Bronchial epithelial cell (primary cell): ENCODE measurements around the gene UBE3C. TPM values are rescaled to one million over a fixed set of nuclear protein-coding genes. Genes with fewer than 3 reads are reported as not detected.

ENCODE experiments used
- DNase-seq: peaks from one replicate; pipeline ENCODE4 v3.0.0-alpha.2; 2010; ENCODE audit warnings: low read depth
- FAIRE-seq: peaks from 2 replicates; lab custom pipeline; 2011; peaks lifted over from hg19 to GRCh38; lab: Jason Lieb, UNC
- H3K27me3 ChIP-seq: 2 replicates; pipeline ENCODE4 v1.5.1; 2011; ENCODE audit warnings: low read length; ENCODE audit not compliant: control insufficient read depth, insufficient read depth
- H3K36me3 ChIP-seq: 2 replicates; pipeline ENCODE4 v1.5.1; 2011; ENCODE audit warnings: low read length; ENCODE audit not compliant: control insufficient read depth, insufficient read depth
- H3K4me3 ChIP-seq: 2 replicates; pipeline ENCODE4 v1.5.1; 2011; ENCODE audit warnings: mild to moderate bottlenecking, low read depth, low read length, control low read depth
- total RNA-seq: library from RNA; depleted of rRNA; stranded (reverse); fragments of >200 nt; gene quantifications from 2 replicates; pipeline ENCODE4 v1.2.1, GENCODE V29; 2014
- TF ChIP-seq, protein P1 (sequence below): IDR thresholded peaks from 2 replicates; pipeline ENCODE4 v1.5.1; 2011; ENCODE audit warnings: mild to moderate bottlenecking, moderate library complexity, low read length, control low read depth, inconsistent platforms; ENCODE audit not compliant: insufficient read depth, severe bottlenecking

UBE3C gene
- total RNA-seq, 1 donor from 2014 or later, result 89.5 TPM

DNA sequence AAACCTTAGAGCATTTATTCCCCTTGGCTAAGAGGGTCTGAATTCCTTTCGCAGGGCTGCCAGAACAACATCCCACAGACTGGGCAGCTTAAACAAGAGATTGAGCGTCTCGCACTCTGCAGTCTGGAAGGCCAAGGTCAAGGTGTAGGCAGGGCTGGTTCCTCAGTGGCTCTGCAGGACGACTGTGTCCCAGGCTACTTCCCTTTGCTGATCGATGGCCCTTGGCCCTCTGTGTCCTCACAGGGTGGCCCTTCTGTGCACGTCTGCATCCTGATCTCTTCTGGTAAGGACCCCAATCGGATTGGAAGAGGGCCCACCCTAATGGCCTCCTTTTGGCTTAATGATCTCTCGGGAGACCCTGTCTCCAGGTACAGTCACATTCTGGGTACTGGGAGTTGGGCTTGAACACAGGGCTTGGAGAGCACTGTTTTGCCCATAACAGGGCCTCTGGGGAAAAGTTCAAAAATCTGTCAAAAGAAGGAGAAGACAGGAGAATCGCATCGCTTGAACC is 162.9 kb downstream of the UBE3C start:
- DNase-seq (no peak), FAIRE-seq (no peak)
- H3K4me3 ChIP-seq, result no peak overlapping the region
- TF ChIP-seq, protein P1, sequence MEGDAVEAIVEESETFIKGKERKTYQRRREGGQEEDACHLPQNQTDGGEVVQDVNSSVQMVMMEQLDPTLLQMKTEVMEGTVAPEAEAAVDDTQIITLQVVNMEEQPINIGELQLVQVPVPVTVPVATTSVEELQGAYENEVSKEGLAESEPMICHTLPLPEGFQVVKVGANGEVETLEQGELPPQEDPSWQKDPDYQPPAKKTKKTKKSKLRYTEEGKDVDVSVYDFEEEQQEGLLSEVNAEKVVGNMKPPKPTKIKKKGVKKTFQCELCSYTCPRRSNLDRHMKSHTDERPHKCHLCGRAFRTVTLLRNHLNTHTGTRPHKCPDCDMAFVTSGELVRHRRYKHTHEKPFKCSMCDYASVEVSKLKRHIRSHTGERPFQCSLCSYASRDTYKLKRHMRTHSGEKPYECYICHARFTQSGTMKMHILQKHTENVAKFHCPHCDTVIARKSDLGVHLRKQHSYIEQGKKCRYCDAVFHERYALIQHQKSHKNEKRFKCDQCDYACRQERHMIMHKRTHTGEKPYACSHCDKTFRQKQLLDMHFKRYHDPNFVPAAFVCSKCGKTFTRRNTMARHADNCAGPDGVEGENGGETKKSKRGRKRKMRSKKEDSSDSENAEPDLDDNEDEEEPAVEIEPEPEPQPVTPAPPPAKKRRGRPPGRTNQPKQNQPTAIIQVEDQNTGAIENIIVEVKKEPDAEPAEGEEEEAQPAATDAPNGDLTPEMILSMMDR, result no peak
- H3K27me3 ChIP-seq, result no peaks in the 10 kb centered on the region
- no peaks in the 10 kb centered on the region for H3K36me3 ChIP-seq

DNA sequence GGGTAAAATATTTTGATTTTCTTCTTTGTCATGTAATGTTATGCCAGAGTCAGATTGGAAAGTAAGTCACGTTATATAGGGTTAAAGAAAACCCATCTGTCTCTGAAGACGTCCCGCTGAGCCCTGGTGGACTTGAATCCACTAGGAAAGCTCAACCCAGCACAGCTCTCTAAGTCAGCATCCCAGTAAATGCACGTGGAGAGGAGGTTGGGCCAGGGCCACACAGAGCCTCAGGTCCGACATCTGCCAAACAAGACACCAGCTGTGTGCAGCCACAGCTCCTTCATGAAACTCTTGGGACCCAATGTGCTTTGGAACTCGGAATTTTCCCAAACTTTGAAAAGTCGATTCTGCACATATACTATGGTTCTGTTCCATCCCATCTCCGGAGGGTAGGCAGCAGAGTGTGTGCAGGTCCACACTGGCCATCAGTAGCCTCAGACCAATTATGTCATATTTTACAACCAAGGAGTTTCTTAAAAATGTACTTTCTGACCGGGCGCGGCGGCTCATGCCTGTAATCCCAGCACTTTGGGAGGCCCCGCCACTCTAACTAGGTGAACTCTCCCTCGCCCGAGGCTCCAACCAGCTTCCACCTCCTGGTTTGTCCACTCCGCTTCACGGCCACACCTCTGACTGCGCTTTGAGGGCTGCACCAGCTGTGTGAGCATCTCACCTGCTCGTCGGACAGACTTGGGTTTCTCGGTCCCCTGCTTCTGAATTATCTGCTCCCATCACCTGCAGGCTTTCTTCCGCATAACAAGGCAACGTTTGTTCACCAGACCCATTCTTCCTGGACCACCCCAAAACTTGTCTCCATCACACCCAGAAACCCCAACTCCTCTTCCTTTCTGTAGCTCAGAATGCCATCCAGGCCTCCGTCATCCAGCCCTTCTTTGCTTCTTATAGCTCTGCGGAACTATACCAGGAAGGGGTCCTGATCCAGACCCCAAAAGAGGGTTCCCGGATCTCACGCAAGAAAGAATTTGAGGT is 168.4 kb downstream of the UBE3C start:
- no peaks in the 10 kb centered on the region for H3K36me3 ChIP-seq
- no peak overlapping the region for H3K4me3 ChIP-seq
- no peak for FAIRE-seq
- TF ChIP-seq, protein P1, result no peak
- DNase-seq, result no peak
- no peaks in the 10 kb centered on the region for H3K27me3 ChIP-seq

DNA sequence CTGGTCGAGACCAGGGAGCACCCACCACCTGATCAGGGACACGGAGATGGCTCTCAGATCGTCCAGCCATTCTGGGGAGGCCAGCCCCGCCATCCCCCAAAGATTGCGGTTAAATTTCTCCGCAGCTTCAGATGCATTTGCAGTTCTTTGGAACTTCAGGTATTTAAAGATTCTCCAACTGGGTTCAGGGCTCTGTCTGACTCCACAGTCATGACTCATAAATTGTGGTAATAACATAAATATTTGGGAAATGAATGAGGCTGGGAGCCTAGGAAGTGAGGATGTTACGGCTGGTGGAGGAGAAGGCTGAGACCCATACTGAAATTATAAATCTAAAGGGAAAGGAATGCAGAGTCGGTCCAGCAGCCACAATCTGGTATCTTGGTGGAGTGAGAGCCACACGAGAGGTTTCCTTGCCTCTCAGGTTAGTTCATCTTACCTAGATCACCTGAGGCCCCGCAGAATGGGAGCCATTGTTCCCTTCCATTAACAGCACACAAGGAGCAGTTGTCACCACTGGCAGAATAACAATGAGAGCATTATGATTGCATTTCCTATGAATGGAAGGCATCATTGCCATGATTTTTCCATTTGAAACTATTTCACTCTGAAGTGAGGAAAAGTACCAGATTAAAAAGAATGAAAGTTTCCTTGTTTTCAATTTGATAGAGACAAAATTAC is 171.4 kb downstream of the UBE3C start:
- DNase-seq (peak; percentile 92), FAIRE-seq (no peak)
- Histone ChIP-seq H3K4me3 (no peak overlapping the region), H3K36me3 (no peaks in the 10 kb centered on the region), H3K27me3 (no peaks in the 10 kb centered on the region)
- TF ChIP-seq, protein P1, result no peak

DNA sequence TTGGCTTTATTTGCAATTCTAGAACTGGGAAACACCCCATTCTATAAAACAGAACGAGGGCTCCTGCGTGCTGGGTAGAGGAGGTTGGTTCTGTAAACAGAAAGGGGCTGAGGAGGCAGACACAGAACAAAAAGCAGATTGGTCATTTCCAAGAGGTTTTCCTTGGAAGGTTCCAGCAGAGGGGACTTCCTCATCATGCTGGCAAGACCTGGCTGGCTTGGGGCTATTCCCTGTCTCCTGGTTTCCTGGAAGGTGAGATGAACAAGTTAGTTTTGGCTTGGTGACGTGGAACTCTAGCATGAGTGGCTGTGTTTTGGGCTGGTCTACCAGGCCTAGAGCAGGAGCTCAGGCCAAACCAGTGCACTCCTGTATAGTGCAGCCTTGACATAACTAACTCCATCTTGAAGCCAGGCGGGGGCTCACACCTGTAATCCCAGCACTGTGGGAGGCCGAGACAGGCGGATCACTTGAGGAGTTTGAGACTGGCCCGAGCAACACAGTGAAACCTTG is 172.0 kb downstream of the UBE3C start:
- FAIRE-seq (no peak), DNase-seq (peak; percentile 72)
- TF ChIP-seq, protein P1, result no peak
- no peaks in the 10 kb centered on the region for H3K36me3 ChIP-seq
- no peaks in the 10 kb centered on the region for H3K27me3 ChIP-seq
- no peak overlapping the region for H3K4me3 ChIP-seq

DNA sequence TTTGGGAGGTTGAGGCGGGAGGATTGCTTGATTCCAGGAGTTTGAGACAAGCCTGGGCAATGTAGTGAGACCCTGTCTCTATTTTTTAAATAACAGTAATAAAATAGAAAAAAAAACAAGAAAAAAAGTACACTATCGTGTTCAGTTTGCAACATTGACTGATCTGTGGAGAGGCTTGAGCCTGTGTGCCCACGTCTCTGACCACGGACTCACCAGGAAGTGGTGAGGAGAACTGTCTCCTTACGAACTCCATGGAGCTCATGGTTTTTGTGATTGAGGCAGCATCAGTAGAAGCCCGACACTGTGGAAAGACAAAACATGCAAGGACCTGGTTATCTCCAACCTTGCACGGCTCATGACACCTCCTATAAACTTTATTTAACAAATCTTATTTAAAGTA is 174.2 kb downstream of the UBE3C start:
- H3K27me3 ChIP-seq, result no peaks in the 10 kb centered on the region
- TF ChIP-seq, protein P1, result no peak
- DNase-seq, result no peak
- H3K36me3 ChIP-seq, result no peaks in the 10 kb centered on the region
- H3K4me3 ChIP-seq, result no peak overlapping the region
- FAIRE-seq, result no peak
